ENCODE results near the gene IFNA4.
"Not testable (repeated sequence)": the region's sequence is repeated elsewhere in the genome, so short reads cannot be mapped to it uniquely, and the experiment has no call there.

DNA sequence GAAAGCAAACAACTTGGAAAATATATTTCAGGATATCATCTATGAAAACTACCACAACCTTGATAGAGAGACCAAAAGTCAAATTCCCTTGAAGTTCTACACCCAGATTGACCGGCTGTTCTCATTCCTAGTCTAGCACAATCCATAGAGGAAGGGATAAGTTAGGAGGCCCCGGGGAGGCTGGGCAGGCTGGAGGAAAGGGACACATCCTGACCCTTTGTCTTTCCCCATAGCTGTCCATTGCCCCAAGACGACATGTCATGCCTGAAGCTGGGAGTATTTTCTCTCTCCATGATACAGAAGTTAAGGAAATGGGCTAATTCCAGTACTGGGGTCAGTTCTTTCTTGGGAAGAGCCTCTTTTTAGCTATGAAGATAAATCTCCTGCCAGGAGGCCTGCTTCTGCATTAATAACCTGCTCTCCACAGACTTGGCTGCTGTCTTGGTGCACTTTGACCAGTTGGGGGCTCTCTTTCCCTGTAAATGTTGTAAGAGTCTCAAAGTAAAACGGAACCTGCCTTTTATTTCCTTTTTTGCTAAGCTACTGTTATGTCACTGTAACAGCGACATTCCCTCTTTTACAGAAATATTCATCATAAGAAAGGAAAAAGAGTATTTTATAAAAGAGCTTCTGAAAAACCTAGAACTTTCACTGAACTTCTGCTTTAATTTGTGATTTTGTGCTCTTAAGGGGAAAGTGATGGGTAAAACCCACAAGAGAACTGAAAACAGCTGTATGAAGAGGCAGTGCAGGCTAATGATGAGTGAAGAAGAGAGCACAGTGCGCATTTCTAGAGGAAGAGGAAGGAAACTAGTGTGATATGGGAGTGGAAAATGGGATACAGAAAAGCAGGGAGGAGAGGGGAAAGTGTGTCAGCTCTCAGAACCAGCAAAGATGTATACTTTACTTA, 7.7 kb upstream of the IFNA4 start:
- TF ChIP-seq EP300, POLR2A (IDR thresholded peaks at IDR 0.05): not testable (repeated sequence)
- TF ChIP-seq, protein P1, sequence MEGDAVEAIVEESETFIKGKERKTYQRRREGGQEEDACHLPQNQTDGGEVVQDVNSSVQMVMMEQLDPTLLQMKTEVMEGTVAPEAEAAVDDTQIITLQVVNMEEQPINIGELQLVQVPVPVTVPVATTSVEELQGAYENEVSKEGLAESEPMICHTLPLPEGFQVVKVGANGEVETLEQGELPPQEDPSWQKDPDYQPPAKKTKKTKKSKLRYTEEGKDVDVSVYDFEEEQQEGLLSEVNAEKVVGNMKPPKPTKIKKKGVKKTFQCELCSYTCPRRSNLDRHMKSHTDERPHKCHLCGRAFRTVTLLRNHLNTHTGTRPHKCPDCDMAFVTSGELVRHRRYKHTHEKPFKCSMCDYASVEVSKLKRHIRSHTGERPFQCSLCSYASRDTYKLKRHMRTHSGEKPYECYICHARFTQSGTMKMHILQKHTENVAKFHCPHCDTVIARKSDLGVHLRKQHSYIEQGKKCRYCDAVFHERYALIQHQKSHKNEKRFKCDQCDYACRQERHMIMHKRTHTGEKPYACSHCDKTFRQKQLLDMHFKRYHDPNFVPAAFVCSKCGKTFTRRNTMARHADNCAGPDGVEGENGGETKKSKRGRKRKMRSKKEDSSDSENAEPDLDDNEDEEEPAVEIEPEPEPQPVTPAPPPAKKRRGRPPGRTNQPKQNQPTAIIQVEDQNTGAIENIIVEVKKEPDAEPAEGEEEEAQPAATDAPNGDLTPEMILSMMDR (IDR thresholded peaks at IDR 0.05), result not testable (repeated sequence)

All from ovary (tissue), 3 donors.